ENCODE results near the gene ABCA7. TPM values are rescaled to one million over a fixed set of nuclear protein-coding genes. Genes with fewer than 3 reads are reported as not detected.
A peak's percentile ranks its signal among the peaks of the same experiment; 100 is the strongest.
"Not testable (repeated sequence)": the region's sequence is repeated elsewhere in the genome, so short reads cannot be mapped to it uniquely, and the experiment has no call there.

The ABCA7 gene
- total RNA-seq, 1 experiment from 2014 or later: 18.2 TPM

- peak overlapping the region; percentile 86 for H3K4me3 Mint-ChIP-seq (ENCODE audit: unreplicated experiment)
- H3K27ac Mint-ChIP-seq (ENCODE audit: low read depth, unreplicated experiment): peak overlapping the region; percentile 99
- no peak for DNase-seq (ENCODE audit: unreplicated experiment)
- peaks cover 17% of the 10 kb centered on the region for H3K4me1 Mint-ChIP-seq (ENCODE audit: insufficient read depth, unreplicated experiment)
- ChIA-PET POLR2A (interaction anchor here (0.7 to 2.3 kb wide), 11 partner anchors 9 to 196 kb away, joined by 3 to 13 read pairs (median 4); partner anchors contain the start of gene WDR18), CTCF (interaction anchor here (0.6 to 0.7 kb wide), 2 partner anchors 31 to 98 kb away, joined by 3 read pairs; no protein-coding TSS in a partner anchor)
- no TSS peak for BruUV-seq (replicated peaks)
- H3K27me3 Mint-ChIP-seq (ENCODE audit: insufficient read depth, unreplicated experiment): no peaks in the 10 kb centered on the region
- intact Hi-C loops (cut with micrococcal nuclease): loop anchor here (2.0 kb wide), 1 partner anchor 75 kb away; the partner anchor contains the start of gene POLR2E
- peaks cover 36% of the 10 kb centered on the region for H3K36me3 Mint-ChIP-seq (ENCODE audit: insufficient read depth, unreplicated experiment)
- no peaks in the 10 kb centered on the region for H3K9me3 Mint-ChIP-seq (ENCODE audit: unreplicated experiment)
- TF ChIP-seq, protein P1, sequence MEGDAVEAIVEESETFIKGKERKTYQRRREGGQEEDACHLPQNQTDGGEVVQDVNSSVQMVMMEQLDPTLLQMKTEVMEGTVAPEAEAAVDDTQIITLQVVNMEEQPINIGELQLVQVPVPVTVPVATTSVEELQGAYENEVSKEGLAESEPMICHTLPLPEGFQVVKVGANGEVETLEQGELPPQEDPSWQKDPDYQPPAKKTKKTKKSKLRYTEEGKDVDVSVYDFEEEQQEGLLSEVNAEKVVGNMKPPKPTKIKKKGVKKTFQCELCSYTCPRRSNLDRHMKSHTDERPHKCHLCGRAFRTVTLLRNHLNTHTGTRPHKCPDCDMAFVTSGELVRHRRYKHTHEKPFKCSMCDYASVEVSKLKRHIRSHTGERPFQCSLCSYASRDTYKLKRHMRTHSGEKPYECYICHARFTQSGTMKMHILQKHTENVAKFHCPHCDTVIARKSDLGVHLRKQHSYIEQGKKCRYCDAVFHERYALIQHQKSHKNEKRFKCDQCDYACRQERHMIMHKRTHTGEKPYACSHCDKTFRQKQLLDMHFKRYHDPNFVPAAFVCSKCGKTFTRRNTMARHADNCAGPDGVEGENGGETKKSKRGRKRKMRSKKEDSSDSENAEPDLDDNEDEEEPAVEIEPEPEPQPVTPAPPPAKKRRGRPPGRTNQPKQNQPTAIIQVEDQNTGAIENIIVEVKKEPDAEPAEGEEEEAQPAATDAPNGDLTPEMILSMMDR (IDR thresholded peaks at IDR 0.05; ENCODE audit: unreplicated experiment): no peak
These were observed 19.7 kb upstream of the ABCA7 start for GRCh38 chr19:1019980-1020867.

DNA sequence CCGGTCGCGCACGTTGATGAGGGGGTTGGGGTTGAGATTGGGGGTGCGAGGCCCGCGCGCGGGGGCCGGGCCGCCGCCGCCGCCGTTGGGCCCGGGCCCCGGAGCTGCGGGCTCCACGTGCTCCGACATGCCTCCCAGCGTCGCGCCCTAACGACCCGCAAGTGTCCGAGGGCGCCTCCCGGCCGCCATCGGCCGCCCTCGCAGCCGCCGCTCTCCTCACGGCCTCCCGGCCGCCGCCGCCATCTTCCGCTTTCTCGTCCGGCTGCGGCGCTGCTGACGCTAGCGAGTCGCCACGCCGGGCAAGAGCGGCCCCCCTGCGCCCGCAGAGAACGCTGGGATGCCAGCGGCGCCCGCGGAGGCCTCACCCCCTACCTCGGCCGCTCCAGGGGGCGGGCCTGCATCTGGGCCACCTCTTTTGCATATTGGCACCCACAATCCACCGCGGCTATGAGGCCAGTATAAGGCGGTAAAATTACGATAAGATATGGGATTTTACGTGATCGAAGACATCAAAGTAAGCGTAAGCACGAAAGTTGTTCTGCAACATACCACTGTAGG is 19.0 kb upstream of the ABCA7 start, which contains the start of gene TMEM259:
TSS of gene TMEM259 (minus strand) at position 256 of the 558 bp plus-strand sequence. CDS start at position 129, 127 bp downstream.
- peaks cover 35% of the 10 kb centered on the region for H3K36me3 Mint-ChIP-seq (ENCODE audit: insufficient read depth, unreplicated experiment)
- DNase-seq (ENCODE audit: unreplicated experiment): peak; percentile 99
- peak within 1 kb of the TSS; percentile 99 for H3K27ac Mint-ChIP-seq (ENCODE audit: low read depth, unreplicated experiment)
- H3K27me3 Mint-ChIP-seq (ENCODE audit: insufficient read depth, unreplicated experiment): no peaks in the 10 kb centered on the region
- intact Hi-C loops (cut with micrococcal nuclease): loop anchor here (2.0 kb wide), 1 partner anchor 74 kb away; the partner anchor contains the start of gene POLR2E
- TF ChIP-seq, protein P1 (IDR thresholded peaks at IDR 0.05; ENCODE audit: unreplicated experiment): no peak
- ChIA-PET POLR2A (interaction anchor here (0.6 to 2.3 kb wide), 14 partner anchors 16 to 446 kb away, joined by 3 to 13 read pairs (median 4); partner anchors contain the start of genes ABCA7, CIRBP and WDR18), CTCF (interaction anchor here (0.6 to 0.7 kb wide), 2 partner anchors 18 to 362 kb away, joined by 3 to 4 read pairs; no protein-coding TSS in a partner anchor)
- peak within 1 kb of the TSS; percentile 86 for H3K4me3 Mint-ChIP-seq (ENCODE audit: unreplicated experiment)
- no TSS peak for BruUV-seq (replicated peaks)
- peaks cover 17% of the 10 kb centered on the region for H3K4me1 Mint-ChIP-seq (ENCODE audit: insufficient read depth, unreplicated experiment)
- H3K9me3 Mint-ChIP-seq (ENCODE audit: unreplicated experiment): no peaks in the 10 kb centered on the region

- BruUV-seq (replicated peaks); H3K4me3 Mint-ChIP-seq (ENCODE audit: unreplicated experiment); DNase-seq (ENCODE audit: unreplicated experiment); H3K27ac Mint-ChIP-seq (ENCODE audit: low read depth, unreplicated experiment); H3K4me1 Mint-ChIP-seq (ENCODE audit: insufficient read depth, unreplicated experiment); H3K27me3 Mint-ChIP-seq (ENCODE audit: insufficient read depth, unreplicated experiment); H3K9me3 Mint-ChIP-seq (ENCODE audit: unreplicated experiment); intact Hi-C loops (cut with micrococcal nuclease): not testable (repeated sequence)
- POLR2A ChIA-PET: interaction anchor here (1.4 kb wide), 1 partner anchor 194 kb away, joined by 3 read pairs; no protein-coding TSS in a partner anchor
- CTCF ChIA-PET: interaction anchor here (0.9 kb wide), 1 partner anchor 51 kb away, joined by 4 read pairs; no protein-coding TSS in a partner anchor
- peaks cover 22% of the 10 kb centered on the region for H3K36me3 Mint-ChIP-seq (ENCODE audit: insufficient read depth, unreplicated experiment)
These were observed 16.1 kb upstream of the ABCA7 start for GRCh38 chr19:1023883-1024188.

DNA sequence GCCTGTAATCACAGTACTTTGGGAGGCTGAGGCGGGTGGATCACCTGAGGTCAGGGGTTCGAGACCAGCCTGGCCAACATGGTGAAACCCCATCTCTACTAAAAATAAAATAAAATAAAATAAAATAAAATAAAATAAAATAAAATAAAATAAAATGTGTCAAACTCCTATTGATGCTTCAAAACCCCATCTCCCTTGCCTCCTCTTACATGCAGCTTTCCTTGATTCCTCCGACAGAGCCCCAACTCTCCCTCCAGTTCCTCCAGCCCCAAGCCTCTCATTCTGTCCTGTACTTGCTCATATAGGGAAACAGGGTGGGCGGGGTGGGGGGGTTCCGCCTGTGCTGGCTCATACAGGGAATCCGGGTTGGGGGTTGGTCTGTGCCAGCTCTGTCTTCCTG is 14.8 kb upstream of the ABCA7 start:
- peaks cover 27% of the 10 kb centered on the region for H3K36me3 Mint-ChIP-seq (ENCODE audit: insufficient read depth, unreplicated experiment)
- intact Hi-C loops (cut with micrococcal nuclease); H3K4me3 Mint-ChIP-seq (ENCODE audit: unreplicated experiment); DNase-seq (ENCODE audit: unreplicated experiment); H3K27me3 Mint-ChIP-seq (ENCODE audit: insufficient read depth, unreplicated experiment); H3K27ac Mint-ChIP-seq (ENCODE audit: low read depth, unreplicated experiment); H3K4me1 Mint-ChIP-seq (ENCODE audit: insufficient read depth, unreplicated experiment); BruUV-seq (replicated peaks); H3K9me3 Mint-ChIP-seq (ENCODE audit: unreplicated experiment): not testable (repeated sequence)
- POLR2A ChIA-PET: interaction anchor here (1.8 to 5.8 kb wide), 3 partner anchors 14 to 132 kb away, joined by 3 to 97 read pairs (median 12); partner anchors contain the start of genes ABCA7, MED16 and RNU6-9
- CTCF ChIA-PET: interaction anchor here (0.6 kb wide), 1 partner anchor 479 kb away, joined by 3 read pairs; no protein-coding TSS in a partner anchor

All from MCF 10A (cell line).